HCT116 (cell line): ENCODE measurements around the gene B4GALNT4.

ENCODE experiments used
- CEBPB ChIP-seq: IDR thresholded peaks from 2 replicates; pipeline ENCODE4 v1.6.1; 2012; ENCODE audit warnings: low read depth
- CTCF ChIP-seq, 3 experiments: fragments of 200-600 bp in 1 of 3; sonication (generic) in 1 of 3; IDR thresholded peaks in 2 of 3; conservative IDR thresholded peaks in 1 of 3; 2 replicates each; pipeline ENCODE4 v1.5.1; 2012 to 2017; ENCODE audit warnings: low read depth in 2 of 3, low read length in 2 of 3, antibody characterized with exemption in 1 of 3, borderline replicate concordance in 1 of 3, control low read depth in 1 of 3, mild to moderate bottlenecking in 1 of 3, mixed read lengths in 1 of 3, mixed run types in 1 of 3, moderate library complexity in 1 of 3; ENCODE audit not compliant: insufficient read depth in 1 of 3
- POLR2AphosphoS5 ChIP-seq: IDR thresholded peaks from 2 replicates; pipeline ENCODE4 v1.6.1; 2011; ENCODE audit warnings: mild to moderate bottlenecking, low read depth, low read length, moderate library complexity
- RAD21 ChIP-seq: IDR thresholded peaks from 2 replicates; pipeline ENCODE4 v1.6.1; 2012; ENCODE audit warnings: low read depth, mild to moderate bottlenecking

- TF ChIP-seq POLR2AphosphoS5, result no peak
- TF ChIP-seq CTCF (IDR thresholded peaks at IDR 0.05 in 2 of 3, conservative IDR thresholded peaks at IDR 0.05 in 1 of 3; ENCODE audit: borderline replicate concordance in 1 of 3, insufficient read depth in 1 of 3, low read depth in 2 of 3, low read length in 2 of 3), result no peak
- TF ChIP-seq CEBPB, result no peak
- no peak for TF ChIP-seq RAD21
Observed at GRCh38 chr11:387193-387793, 18.0 kb downstream of the B4GALNT4 start.
